Stimulated activated CD8-positive, alpha-beta memory T cell treated with anti-CD3 and anti-CD28 coated beads, Interleukin-15, amount 100 ng/mL, for 1 hour (primary cell): ENCODE data around the gene KLHL12.

Source experiments
- DNase-seq: peaks from one replicate; pipeline ENCODE4 v3.0.0-alpha.2; 2020; ENCODE audit warnings: low read depth

Gene KLHL12

GRCh38 chr1:202880961-202881460 lies 46.0 kb downstream of the KLHL12 start:
- DNase-seq = no peak

- no peak for DNase-seq
These were observed 47.0 kb downstream of the KLHL12 start for GRCh38 chr1:202880062-202880461.

- DNase-seq = no peak
These were observed 47.9 kb downstream of the KLHL12 start for GRCh38 chr1:202879128-202879527.

- no peak for DNase-seq
These were observed 54.0 kb downstream of the KLHL12 start for GRCh38 chr1:202873026-202873425.

GRCh38 chr1:202871367-202871766 lies 55.7 kb downstream of the KLHL12 start:
- no peak for DNase-seq

GRCh38 chr1:202862679-202863560 lies 64.1 kb downstream of the KLHL12 start:
- DNase-seq = no peak

- DNase-seq = no peak
These were observed 65.5 kb downstream of the KLHL12 start for GRCh38 chr1:202861420-202862132.

- DNase-seq = no peak
These were observed 66.2 kb downstream of the KLHL12 start for GRCh38 chr1:202860744-202861419.

- DNase-seq = no peak
These were observed 68.1 kb downstream of the KLHL12 start for GRCh38 chr1:202858789-202859414.

GRCh38 chr1:202858331-202858730 lies 68.7 kb downstream of the KLHL12 start:
- no peak for DNase-seq

- DNase-seq = no peak
These were observed 69.9 kb downstream of the KLHL12 start for GRCh38 chr1:202857136-202857610.

GRCh38 chr1:202856014-202856413 lies 71.0 kb downstream of the KLHL12 start:
- DNase-seq = no peak

GRCh38 chr1:202854787-202855186 lies 72.2 kb downstream of the KLHL12 start:
- DNase-seq = no peak

- no peak for DNase-seq
These were observed 74.7 kb downstream of the KLHL12 start for GRCh38 chr1:202852163-202852904.

- no peak for DNase-seq
These were observed 76.3 kb downstream of the KLHL12 start for GRCh38 chr1:202850593-202851362.

- no peak for DNase-seq
These were observed 78.9 kb downstream of the KLHL12 start for GRCh38 chr1:202848191-202848542.

GRCh38 chr1:202844935-202845334 lies 82.1 kb downstream of the KLHL12 start:
- no peak for DNase-seq

- no peak for DNase-seq
These were observed 82.8 kb downstream of the KLHL12 start for GRCh38 chr1:202844259-202844658.

- DNase-seq = no peak
These were observed 84.0 kb downstream of the KLHL12 start for GRCh38 chr1:202843081-202843480.
